ENCODE measurements around the gene ROPN1B. TPM values are rescaled to one million over a fixed set of nuclear protein-coding genes. Genes with fewer than 3 reads are reported as not detected.
"Not testable (repeated sequence)": the region's sequence is repeated elsewhere in the genome, so short reads cannot be mapped to it uniquely, and the experiment has no call there.

Gene ROPN1B
- total RNA-seq, 6 donors from 2014 or later = 0.76 to 6.3 (median 2.0) TPM; not detected in 2

GRCh38 chr3:125971997-125972944 lies 3.3 kb downstream of the ROPN1B start:
- peak; percentile 57 to 75 (median 68) for TF ChIP-seq CTCF (IDR thresholded peaks at IDR 0.05)
- peak; percentile 90 to 92 for ATAC-seq (ENCODE audit: low FRiP score in 2 of 2)
- not testable (repeated sequence) for H3K4me1 ChIP-seq, H3K36me3 ChIP-seq, H3K27ac ChIP-seq, H3K27me3 ChIP-seq, H3K9me3 ChIP-seq
- WGBS, 2 donors = 4 to 8% methylated on average over 20 to 31 of the region's 31 CpGs
- H3K4me3 ChIP-seq = peak overlapping the region in 1 of 4 donors; percentile 19
- DNase-seq = peak in 1 of 2 donors; percentile 56

- peak in 1 of 2 donors; percentile 34 for ATAC-seq (ENCODE audit: low FRiP score in 2 of 2)
- not testable (repeated sequence) for H3K9me3 ChIP-seq, H3K4me3 ChIP-seq, H3K4me1 ChIP-seq, DNase-seq, H3K27ac ChIP-seq, H3K27me3 ChIP-seq, H3K36me3 ChIP-seq
- 83% methylated on average over 7 to 9 of the region's 9 CpGs for WGBS, 2 donors
Observed at GRCh38 chr3:125975245-125976002, 6.4 kb downstream of the ROPN1B start.

GRCh38 chr3:125976003-125976390 lies 7.0 kb downstream of the ROPN1B start:
- not testable (repeated sequence) for H3K27me3 ChIP-seq; H3K36me3 ChIP-seq; H3K27ac ChIP-seq; DNase-seq; ATAC-seq (ENCODE audit: low FRiP score in 2 of 2); H3K4me1 ChIP-seq; H3K4me3 ChIP-seq; H3K9me3 ChIP-seq
- 86 to 87% methylated on average over 2 to 3 of the region's 3 CpGs for WGBS, 2 donors

GRCh38 chr3:125977104-125977503 lies 8.1 kb downstream of the ROPN1B start:
- H3K27me3 ChIP-seq = not testable (repeated sequence)

GRCh38 chr3:125984951-125985350 lies 16.0 kb downstream of the ROPN1B start:
- H3K9me3 ChIP-seq; ATAC-seq (ENCODE audit: low FRiP score in 2 of 2); H3K4me1 ChIP-seq; H3K27me3 ChIP-seq; H3K36me3 ChIP-seq; H3K4me3 ChIP-seq; DNase-seq; H3K27ac ChIP-seq: not testable (repeated sequence)
- 74 to 90% methylated on average over 2 of the region's 2 CpGs for WGBS, 2 donors

More at GRCh38 chr3:125977104-125977503, 8.1 kb downstream of the ROPN1B start:
- not testable (repeated sequence) for H3K4me1 ChIP-seq; H3K27ac ChIP-seq; H3K4me3 ChIP-seq; ATAC-seq (ENCODE audit: low FRiP score in 2 of 2); DNase-seq; H3K36me3 ChIP-seq; H3K9me3 ChIP-seq
- 54 to 74% methylated on average over 2 to 4 of the region's 7 CpGs for WGBS, 2 donors

- WGBS, 2 donors = 1 to 4% methylated on average over 39 to 52 of the region's 52 CpGs
- H3K4me3 ChIP-seq = peak overlapping the region; percentile 26 to 68 (median 56)
- no peaks in the 10 kb centered on the region for H3K9me3 ChIP-seq
- DNase-seq (peak; percentile 91 to 94), ATAC-seq (ENCODE audit: low FRiP score in 2 of 2) (peak; percentile 94 to 99)
- H3K27me3 ChIP-seq = no peaks in the 10 kb centered on the region
- peak overlapping the region; percentile 61 to 81 (median 70) for H3K27ac ChIP-seq
- peaks cover 0 to 8% (median 5%) of the 10 kb centered on the region in 4 donors for H3K4me1 ChIP-seq
- TF ChIP-seq POLR2A (IDR thresholded peaks at IDR 0.05) (peak in 1 of 4 donors; percentile 55), POLR2AphosphoS5 (IDR thresholded peaks at IDR 0.05) (peak in 1 of 2 donors; percentile 78), CTCF (IDR thresholded peaks at IDR 0.05) (no peak), EP300 (IDR thresholded peaks at IDR 0.05) (no peak)
- H3K36me3 ChIP-seq = no peaks in the 10 kb centered on the region
Observed at GRCh38 chr3:125990253-125990970, 21.4 kb downstream of the ROPN1B start.

- ATAC-seq (ENCODE audit: low FRiP score in 2 of 2) = not testable (repeated sequence)
Observed at GRCh38 chr3:125996751-125997150, 27.8 kb downstream of the ROPN1B start.

More at GRCh38 chr3:125996751-125997150, 27.8 kb downstream of the ROPN1B start:
- H3K36me3 ChIP-seq, H3K27me3 ChIP-seq, H3K4me1 ChIP-seq, H3K27ac ChIP-seq, H3K4me3 ChIP-seq, DNase-seq: not testable (repeated sequence)
- peaks cover 4 to 18% (median 9%) of the 10 kb centered on the region in 4 donors for H3K9me3 ChIP-seq
- 86 to 100% methylated on average over 1 to 4 of the region's 4 CpGs for WGBS, 2 donors
